ENCODE data around the gene PITPNC1.

The PITPNC1 gene

GRCh38 chr17:67525239-67526135, 148.4 kb downstream of the PITPNC1 start:
- no peak for TF ChIP-seq CTCF (IDR thresholded peaks at IDR 0.05; ENCODE audit: low read depth, low read length, missing control alignments)
- DNase-seq (ENCODE audit: low read depth): no peak
- H3K4me3 ChIP-seq (ENCODE audit: low read depth, low read length): no peak overlapping the region

GRCh38 chr17:67526700-67527099, 149.6 kb downstream of the PITPNC1 start:
- TF ChIP-seq CTCF (IDR thresholded peaks at IDR 0.05; ENCODE audit: low read depth, low read length, missing control alignments): no peak
- DNase-seq (ENCODE audit: low read depth): no peak
- no peak overlapping the region for H3K4me3 ChIP-seq (ENCODE audit: low read depth, low read length)

GRCh38 chr17:67528751-67529436, 151.8 kb downstream of the PITPNC1 start:
- H3K4me3 ChIP-seq (ENCODE audit: low read depth, low read length): no peak overlapping the region
- no peak for TF ChIP-seq CTCF (IDR thresholded peaks at IDR 0.05; ENCODE audit: low read depth, low read length, missing control alignments)
- no peak for DNase-seq (ENCODE audit: low read depth)

- no peak for TF ChIP-seq CTCF (IDR thresholded peaks at IDR 0.05; ENCODE audit: low read depth, low read length, missing control alignments)
- peak; percentile 37 for DNase-seq (ENCODE audit: low read depth)
- H3K4me3 ChIP-seq (ENCODE audit: low read depth, low read length): peak overlapping the region; percentile 39
These were observed 154.2 kb downstream of the PITPNC1 start for GRCh38 chr17:67531291-67531690.

- DNase-seq (ENCODE audit: low read depth): no peak
- H3K4me3 ChIP-seq (ENCODE audit: low read depth, low read length): no peak overlapping the region
- TF ChIP-seq CTCF (IDR thresholded peaks at IDR 0.05; ENCODE audit: low read depth, low read length, missing control alignments): no peak
These were observed 155.3 kb downstream of the PITPNC1 start for GRCh38 chr17:67532326-67532871.

GRCh38 chr17:67534941-67535340, 157.9 kb downstream of the PITPNC1 start:
- H3K4me3 ChIP-seq (ENCODE audit: low read depth, low read length): no peak overlapping the region
- no peak for TF ChIP-seq CTCF (IDR thresholded peaks at IDR 0.05; ENCODE audit: low read depth, low read length, missing control alignments)
- no peak for DNase-seq (ENCODE audit: low read depth)

Measured in GM12864 (cell line).